GM19238 (cell line): ENCODE results near the gene TRH.

Experiments
- DNase-seq: peaks from one replicate; pipeline ENCODE4 v3.0.0; 2011; ENCODE audit warnings: low spot score; ENCODE audit not compliant: insufficient read length

TRH gene

GRCh38 chr3:129974564-129974832 is at the start of gene TRH:
Gene TRH (plus strand): TSS chr3:129974720. CDS start chr3:129975817, 1,097 bp downstream.
- DNase-seq = no peak

GRCh38 chr3:129927072-129927471 is 47.4 kb upstream of the TRH start:
- no peak for DNase-seq

- no peak for DNase-seq
Observed at GRCh38 chr3:129929383-129929782, 45.1 kb upstream of the TRH start.

- no peak for DNase-seq
Observed at GRCh38 chr3:129933471-129933870, 41.0 kb upstream of the TRH start.

GRCh38 chr3:129934234-129935123 is 40.0 kb upstream of the TRH start:
- DNase-seq = peak; percentile 26

GRCh38 chr3:129936757-129937156 is 37.8 kb upstream of the TRH start:
- DNase-seq = no peak

GRCh38 chr3:129937717-129938116 is 36.8 kb upstream of the TRH start:
- no peak for DNase-seq

- no peak for DNase-seq
Observed at GRCh38 chr3:129938140-129938930, 36.2 kb upstream of the TRH start.

- no peak for DNase-seq
Observed at GRCh38 chr3:129940086-129940485, 34.4 kb upstream of the TRH start.

- peak; percentile 57 for DNase-seq
Observed at GRCh38 chr3:129942296-129942695, 32.2 kb upstream of the TRH start.

- no peak for DNase-seq
Observed at GRCh38 chr3:129943020-129943419, 31.5 kb upstream of the TRH start.

GRCh38 chr3:129944709-129945108 is 29.8 kb upstream of the TRH start:
- DNase-seq = no peak

GRCh38 chr3:129947538-129948240 is 26.8 kb upstream of the TRH start:
- DNase-seq = no peak

- DNase-seq = no peak
Observed at GRCh38 chr3:129950318-129951046, 24.0 kb upstream of the TRH start.

- DNase-seq = no peak
Observed at GRCh38 chr3:129952556-129953355, 21.8 kb upstream of the TRH start.

GRCh38 chr3:129953621-129954020 is 20.9 kb upstream of the TRH start:
- no peak for DNase-seq

- DNase-seq = no peak
Observed at GRCh38 chr3:129954514-129954913, 20.0 kb upstream of the TRH start.

- no peak for DNase-seq
Observed at GRCh38 chr3:129956936-129957335, 17.6 kb upstream of the TRH start.

GRCh38 chr3:129958755-129959154 is 15.8 kb upstream of the TRH start:
- DNase-seq = no peak

- no peak for DNase-seq
Observed at GRCh38 chr3:129961141-129961541, 13.4 kb upstream of the TRH start.

- no peak for DNase-seq
Observed at GRCh38 chr3:129962600-129962999, 11.9 kb upstream of the TRH start.
